SK-N-SH (cell line): ENCODE measurements around the gene PLA2G6. TPM values are rescaled to one million over a fixed set of nuclear protein-coding genes. Genes with fewer than 3 reads are reported as not detected.

Experiments used
- CTCF ChIA-PET: fragments of 300-600, 350-600 bp; formaldehyde crosslinking; extraction: SDS; loops from one replicate; lab custom pipeline; 2021; lab: Yijun Ruan, JAX
- POLR2A ChIA-PET: fragments of 350-600 bp; sonication (Branson Sonifier 250); formaldehyde crosslinking; extraction: SDS; loops from one replicate; lab custom pipeline; 2020; ENCODE audit warnings: antibody characterized with exemption, inconsistent platforms; lab: Yijun Ruan, JAX
- DNase-seq: peaks from one replicate; pipeline ENCODE4 v3.0.0; 2012
- H2AFZ ChIP-seq: fragments of 200-600 bp; sonication (generic); 2 replicates; pipeline ENCODE4 v1.8.1; 2016; ENCODE audit warnings: antibody characterized with exemption, mild to moderate bottlenecking, low read depth
- H3F3A ChIP-seq: fragments of 200-600 bp; sonication (generic); replicated peaks from 2 replicates; pipeline ENCODE3; 2016; ENCODE audit warnings: antibody characterized with exemption, mild to moderate bottlenecking; ENCODE audit not compliant: insufficient read depth
- H3K27ac ChIP-seq, 2 experiments: fragments of 200-500 bp in 1 of 2; fragments of 200-600 bp in 1 of 2; sonication (Bioruptor generic) in 1 of 2; sonication (generic), shearing (Covaris generic) in 1 of 2; 2 replicates each; pipeline versions ENCODE4 v1.5.1 to v1.6.1; 2014 to 2016; ENCODE audit warnings: low read depth in 2 of 2, inconsistent platforms in 1 of 2, low read length in 1 of 2, mild to moderate bottlenecking in 1 of 2, mixed read lengths in 1 of 2
- H3K27me3 ChIP-seq: fragments of 200-600 bp; sonication (generic), shearing (Covaris generic); 2 replicates; pipeline ENCODE4 v1.6.1; 2016; ENCODE audit warnings: mixed run types; ENCODE audit not compliant: insufficient read depth
- H3K36me3 ChIP-seq, 2 experiments: fragments of 200-500 bp in 1 of 2; fragments of 200-600 bp in 1 of 2; sonication (Bioruptor generic) in 1 of 2; sonication (generic) in 1 of 2; replicated peaks in 1 of 2; 2 replicates each; pipeline versions ENCODE3 to v1.5.1; 2014 to 2016; ENCODE audit warnings: low read length in 1 of 2, mild to moderate bottlenecking in 1 of 2; ENCODE audit not compliant: insufficient read depth in 2 of 2, control insufficient read depth in 1 of 2
- H3K4me1 ChIP-seq, 2 experiments: fragments of 200-500 bp in 1 of 2; fragments of 200-600 bp in 1 of 2; sonication (Bioruptor generic) in 1 of 2; sonication (generic), shearing (Covaris generic) in 1 of 2; 2 replicates each; pipeline versions ENCODE4 v1.5.1 to v1.6.1; 2014 to 2016; ENCODE audit warnings: low read depth in 1 of 2, low read length in 1 of 2, mixed run types in 1 of 2; ENCODE audit not compliant: insufficient read depth in 2 of 2, control insufficient read depth in 1 of 2
- H3K4me2 ChIP-seq: fragments of 200-600 bp; sonication (generic), shearing (Covaris generic); 2 replicates; pipeline ENCODE4 v1.6.1; 2017; ENCODE audit warnings: mixed run types
- H3K4me3 ChIP-seq, 2 experiments: fragments of 200-500 bp in 1 of 2; fragments of 200-600 bp in 1 of 2; sonication (Bioruptor generic) in 1 of 2; sonication (generic), shearing (Covaris generic) in 1 of 2; 2 replicates each; pipeline versions ENCODE4 v1.5.1 to v1.8.1; 2014 to 2016; ENCODE audit warnings: low read depth in 2 of 2, inconsistent platforms in 1 of 2, low read length in 1 of 2, mild to moderate bottlenecking in 1 of 2, mixed read lengths in 1 of 2, moderate library complexity in 1 of 2
- H3K79me2 ChIP-seq: fragments of 200-600 bp; sonication (generic); 2 replicates; pipeline ENCODE4 v1.8.1; 2017; ENCODE audit warnings: mild to moderate bottlenecking; ENCODE audit not compliant: insufficient read depth
- H3K9ac ChIP-seq: fragments of 200-600 bp; sonication (generic); 2 replicates; pipeline ENCODE4 v1.6.1; 2017; ENCODE audit warnings: mixed run types
- H3K9me2 ChIP-seq: fragments of 200-600 bp; sonication (generic); 2 replicates; pipeline ENCODE4 v1.6.1; 2017; ENCODE audit warnings: mixed run types
- H3K9me3 ChIP-seq: fragments of 200-600 bp; sonication (generic); 2 replicates; pipeline ENCODE4 v1.6.1; 2017; ENCODE audit warnings: mixed run types, mild to moderate bottlenecking, moderate library complexity
- H4K20me1 ChIP-seq: fragments of 200-600 bp; sonication (generic); 2 replicates; pipeline ENCODE4 v1.6.1; 2017; ENCODE audit warnings: mild to moderate bottlenecking, mixed run types; ENCODE audit not compliant: insufficient read depth
- CHD2 ChIP-seq: fragments of 150-350 bp; IDR thresholded peaks from 2 replicates; pipeline ENCODE4 v1.6.1; 2018; ENCODE audit warnings: low read length; ENCODE audit not compliant: partially characterized antibody
- ELF1 ChIP-seq: IDR thresholded peaks from 2 replicates; pipeline ENCODE4 v1.4.0; 2012
- FOSL2 ChIP-seq: IDR thresholded peaks from 2 replicates; pipeline ENCODE4 v1.4.0; 2012; ENCODE audit warnings: low read depth, mild to moderate bottlenecking, moderate library complexity, borderline replicate concordance
- FOXJ3 ChIP-seq: sonication (generic); formaldehyde crosslinking; IDR thresholded peaks from 2 replicates; pipeline ENCODE4 v1.5.1; 2020; ENCODE audit warnings: mild to moderate bottlenecking, missing genetic modification reagents
- FOXM1 ChIP-seq: IDR thresholded peaks from 2 replicates; pipeline ENCODE4 v1.4.0; 2012; ENCODE audit warnings: low read depth, mild to moderate bottlenecking
- MEF2A ChIP-seq: IDR thresholded peaks from 2 replicates; pipeline ENCODE4 v1.4.0; 2012; ENCODE audit warnings: low read depth, borderline replicate concordance
- NFIC ChIP-seq: IDR thresholded peaks from 2 replicates; pipeline ENCODE4 v1.4.0; 2012; ENCODE audit warnings: borderline replicate concordance
- NRF1 ChIP-seq: IDR thresholded peaks from 2 replicates; pipeline ENCODE4 v1.6.1; 2012; ENCODE audit warnings: low read depth, mild to moderate bottlenecking, low read length
- POLR2AphosphoS5 ChIP-seq: IDR thresholded peaks from 2 replicates; pipeline ENCODE4 v1.6.1; 2012; ENCODE audit warnings: low read depth, low read length
- RAD21 ChIP-seq: IDR thresholded peaks from 2 replicates; pipeline ENCODE4 v1.6.1; 2012; ENCODE audit warnings: mild to moderate bottlenecking, low read length
- RCOR1 ChIP-seq: fragments of 150-350 bp; IDR thresholded peaks from 2 replicates; pipeline ENCODE4 v1.6.1; 2017; ENCODE audit warnings: antibody characterized with exemption, low read length
- REST ChIP-seq: IDR thresholded peaks from 2 replicates; pipeline ENCODE4 v1.6.1; 2012; ENCODE audit warnings: mild to moderate bottlenecking, low read depth, low read length, moderate library complexity
- RFX5 ChIP-seq: IDR thresholded peaks from 2 replicates; pipeline ENCODE4 v1.6.1; 2012; ENCODE audit warnings: mild to moderate bottlenecking, improper control_type of control experiment, low read length
- RXRA ChIP-seq: IDR thresholded peaks from 2 replicates; pipeline ENCODE4 v1.4.0; 2012; ENCODE audit warnings: low read depth, mild to moderate bottlenecking, borderline replicate concordance
- SMC3 ChIP-seq: IDR thresholded peaks from 2 replicates; pipeline ENCODE4 v1.6.1; 2012; ENCODE audit warnings: low read depth, low read length, improper control_type of control experiment
- USF2 ChIP-seq: fragments of 150-350 bp; IDR thresholded peaks from 2 replicates; pipeline ENCODE4 v1.6.1; 2017; ENCODE audit warnings: antibody characterized with exemption, low read length, low read depth, borderline replicate concordance
- WGBS: methylation state at CpG from one replicate; pipeline ENCODE4 v1.1.6; 2017; ENCODE audit warnings: low lambda C conversion rate; 5-methylcytosine and 5-hydroxymethylcytosine counted together
- polyA plus RNA-seq, 3 experiments: library from polyadenylated mRNA; depleted of rRNA; stranded (reverse); fragments of >200 nt; gene quantifications; 2 replicates each; pipeline ENCODE4 v1.2.3, GENCODE V29; 2012
- TF ChIP-seq, protein P1 (sequence below): IDR thresholded peaks from 2 replicates; pipeline ENCODE4 v1.4.0; 2012; ENCODE audit warnings: low read depth, borderline replicate concordance
- TF ChIP-seq, protein P2 (sequence below): fragments of 150-350 bp; IDR thresholded peaks from 2 replicates; pipeline ENCODE4 v1.6.1; 2016; ENCODE audit warnings: mild to moderate bottlenecking, low read depth, low read length

Gene PLA2G6
- polyA plus RNA-seq, 1 of the 3 experiments (the other 2 are of a cell fraction), result 10.5 TPM

DNA sequence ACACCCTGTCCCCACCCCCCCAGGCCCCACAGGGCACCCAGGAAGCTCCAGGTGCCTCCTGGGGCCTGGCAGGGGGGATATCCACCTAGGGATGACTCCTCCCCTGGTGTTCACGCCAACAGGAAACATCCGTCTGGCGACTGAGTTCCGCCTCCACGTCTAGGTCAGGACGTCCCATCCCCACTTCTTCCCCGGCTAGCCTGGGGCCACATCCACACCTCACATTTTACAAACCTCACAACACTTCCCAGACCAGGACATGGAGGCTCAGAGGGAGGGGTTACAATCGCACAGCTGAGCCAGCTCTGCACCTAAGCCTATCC is 41.1 kb upstream of the PLA2G6 start:
- Histone ChIP-seq H2AFZ (no peak overlapping the region), H3K4me1 (peaks cover 0 to 14% of the 10 kb centered on the region in 2 experiments; a peak in 2 of 4 replicates), H3F3A (peaks cover 4% of the 10 kb centered on the region), H3K4me2 (no peak overlapping the region), H4K20me1 (no peaks in the 10 kb centered on the region), H3K9me2 (no peaks in the 10 kb centered on the region), H3K4me3 (no peak overlapping the region), H3K79me2 (no peaks in the 10 kb centered on the region), H3K27me3 (no peaks in the 10 kb centered on the region), H3K9me3 (no peaks in the 10 kb centered on the region), H3K36me3 (peaks cover 0 to 10% of the 10 kb centered on the region in 2 experiments), H3K27ac (no peak overlapping the region), H3K9ac (no peak overlapping the region)
- ChIA-PET CTCF (interaction anchor here (0.8 kb wide), 1 partner anchor 36 kb away, joined by 3 read pairs; no protein-coding TSS in a partner anchor), POLR2A (no interaction called here)
- TF ChIP-seq RFX5, result no peak
- TF ChIP-seq USF2, result no peak
- TF ChIP-seq, protein P1, sequence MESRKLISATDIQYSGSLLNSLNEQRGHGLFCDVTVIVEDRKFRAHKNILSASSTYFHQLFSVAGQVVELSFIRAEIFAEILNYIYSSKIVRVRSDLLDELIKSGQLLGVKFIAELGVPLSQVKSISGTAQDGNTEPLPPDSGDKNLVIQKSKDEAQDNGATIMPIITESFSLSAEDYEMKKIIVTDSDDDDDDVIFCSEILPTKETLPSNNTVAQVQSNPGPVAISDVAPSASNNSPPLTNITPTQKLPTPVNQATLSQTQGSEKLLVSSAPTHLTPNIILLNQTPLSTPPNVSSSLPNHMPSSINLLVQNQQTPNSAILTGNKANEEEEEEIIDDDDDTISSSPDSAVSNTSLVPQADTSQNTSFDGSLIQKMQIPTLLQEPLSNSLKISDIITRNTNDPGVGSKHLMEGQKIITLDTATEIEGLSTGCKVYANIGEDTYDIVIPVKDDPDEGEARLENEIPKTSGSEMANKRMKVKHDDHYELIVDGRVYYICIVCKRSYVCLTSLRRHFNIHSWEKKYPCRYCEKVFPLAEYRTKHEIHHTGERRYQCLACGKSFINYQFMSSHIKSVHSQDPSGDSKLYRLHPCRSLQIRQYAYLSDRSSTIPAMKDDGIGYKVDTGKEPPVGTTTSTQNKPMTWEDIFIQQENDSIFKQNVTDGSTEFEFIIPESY, result no peak
- TF ChIP-seq NFIC, result no peak
- no peak for TF ChIP-seq RXRA
- no peak for TF ChIP-seq ELF1
- TF ChIP-seq FOXM1, result no peak
- TF ChIP-seq, protein P2, sequence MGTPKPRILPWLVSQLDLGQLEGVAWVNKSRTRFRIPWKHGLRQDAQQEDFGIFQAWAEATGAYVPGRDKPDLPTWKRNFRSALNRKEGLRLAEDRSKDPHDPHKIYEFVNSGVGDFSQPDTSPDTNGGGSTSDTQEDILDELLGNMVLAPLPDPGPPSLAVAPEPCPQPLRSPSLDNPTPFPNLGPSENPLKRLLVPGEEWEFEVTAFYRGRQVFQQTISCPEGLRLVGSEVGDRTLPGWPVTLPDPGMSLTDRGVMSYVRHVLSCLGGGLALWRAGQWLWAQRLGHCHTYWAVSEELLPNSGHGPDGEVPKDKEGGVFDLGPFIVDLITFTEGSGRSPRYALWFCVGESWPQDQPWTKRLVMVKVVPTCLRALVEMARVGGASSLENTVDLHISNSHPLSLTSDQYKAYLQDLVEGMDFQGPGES, result no peak
- TF ChIP-seq NRF1, result no peak
- no peak for TF ChIP-seq POLR2AphosphoS5
- no peak for TF ChIP-seq FOSL2
- no peak for TF ChIP-seq RCOR1
- no peak for TF ChIP-seq MEF2A
- TF ChIP-seq REST, result no peak
- no peak for TF ChIP-seq CHD2
- no peak for TF ChIP-seq RAD21
- TF ChIP-seq FOXJ3 (CRISPR knock-in tag), result no peak
- no peak for TF ChIP-seq SMC3
- DNase-seq, result no peak
- WGBS, result 80% methylated on average over 2 of the region's 8 CpGs
